Measurements from ENCODE around the gene MAD2L2.

MAD2L2 gene

GRCh38 chr1:11697188-11697892, 16.4 kb upstream of the MAD2L2 start:
- H3K27me3 ChIP-seq (ENCODE audit: insufficient read depth, low read length, poor library complexity, severe bottlenecking), result no peaks in the 10 kb centered on the region
- TF ChIP-seq CTCF (conservative IDR thresholded peaks at IDR 0.05; ENCODE audit: low read length) (no peak), EZH2phosphoT487 (IDR thresholded peaks at IDR 0.05; ENCODE audit: borderline replicate concordance) (no peak)
- no peak overlapping the region for H3K9ac ChIP-seq (ENCODE audit: low read depth, low read length, poor library complexity, severe bottlenecking)
- H3F3A ChIP-seq (ENCODE audit: low read depth), result no peaks in the 10 kb centered on the region; the same call in 1 of the 2 replicates
- H3K9me3 ChIP-seq (ENCODE audit: insufficient read depth, low read depth, low read length), result no peaks in the 10 kb centered on the region
- no peaks in the 10 kb centered on the region for H3K9me2 ChIP-seq (replicated peaks; ENCODE audit: low read depth, low read length)
- no peak overlapping the region for H2AFZ ChIP-seq (ENCODE audit: low read length)
- no peak overlapping the region for H3K4me3 ChIP-seq (ENCODE audit: low read length, poor library complexity, severe bottlenecking)
- H3K4me1 ChIP-seq (ENCODE audit: insufficient read depth, low read length, poor library complexity, severe bottlenecking), result peaks cover 34% of the 10 kb centered on the region
- no peaks in the 10 kb centered on the region for H3K36me3 ChIP-seq (ENCODE audit: insufficient read depth, low read length)
- no peak overlapping the region for H3K4me2 ChIP-seq (ENCODE audit: low read depth, low read length, poor library complexity, severe bottlenecking)
- no peaks in the 10 kb centered on the region for H4K20me1 ChIP-seq (ENCODE audit: insufficient read depth, low read length, poor library complexity, severe bottlenecking)
- peaks cover 19% of the 10 kb centered on the region; the same call in 1 of the 2 replicates for H3K79me2 ChIP-seq (ENCODE audit: insufficient read depth, low read length)

GRCh38 chr1:11695861-11696260, 14.9 kb upstream of the MAD2L2 start:
- H3K4me1 ChIP-seq (ENCODE audit: insufficient read depth, low read length, poor library complexity, severe bottlenecking), result peaks cover 39% of the 10 kb centered on the region

GRCh38 chr1:11693917-11694316, 13.0 kb upstream of the MAD2L2 start:
- no peaks in the 10 kb centered on the region for H4K20me1 ChIP-seq (ENCODE audit: insufficient read depth, low read length, poor library complexity, severe bottlenecking)
- TF ChIP-seq CTCF (conservative IDR thresholded peaks at IDR 0.05; ENCODE audit: low read length) (no peak), EZH2phosphoT487 (IDR thresholded peaks at IDR 0.05; ENCODE audit: borderline replicate concordance) (no peak)
- no peaks in the 10 kb centered on the region for H3K27me3 ChIP-seq (ENCODE audit: insufficient read depth, low read length, poor library complexity, severe bottlenecking)
- H3K79me2 ChIP-seq (ENCODE audit: insufficient read depth, low read length), result peaks cover 47% of the 10 kb centered on the region
- no peaks in the 10 kb centered on the region for H3K9me3 ChIP-seq (ENCODE audit: insufficient read depth, low read depth, low read length)
- peak overlapping the region; percentile 97 for H3K9ac ChIP-seq (ENCODE audit: low read depth, low read length, poor library complexity, severe bottlenecking)
- no peaks in the 10 kb centered on the region for H3K9me2 ChIP-seq (replicated peaks; ENCODE audit: low read depth, low read length)
- H3F3A ChIP-seq (ENCODE audit: low read depth), result no peaks in the 10 kb centered on the region; the same call in 1 of the 2 replicates
- H3K4me3 ChIP-seq (ENCODE audit: low read length, poor library complexity, severe bottlenecking), result peak overlapping the region; percentile 77
- H3K36me3 ChIP-seq (ENCODE audit: insufficient read depth, low read length), result no peaks in the 10 kb centered on the region
- H2AFZ ChIP-seq (ENCODE audit: low read length), result no peak overlapping the region
- peak overlapping the region; percentile 79 for H3K4me2 ChIP-seq (ENCODE audit: low read depth, low read length, poor library complexity, severe bottlenecking)
- H3K4me1 ChIP-seq (ENCODE audit: insufficient read depth, low read length, poor library complexity, severe bottlenecking), result peaks cover 55% of the 10 kb centered on the region

More at GRCh38 chr1:11695861-11696260, 14.9 kb upstream of the MAD2L2 start:
- H4K20me1 ChIP-seq (ENCODE audit: insufficient read depth, low read length, poor library complexity, severe bottlenecking), result no peaks in the 10 kb centered on the region
- no peak overlapping the region for H3K9ac ChIP-seq (ENCODE audit: low read depth, low read length, poor library complexity, severe bottlenecking)
- no peak for TF ChIP-seq CTCF (conservative IDR thresholded peaks at IDR 0.05; ENCODE audit: low read length)
- no peak for TF ChIP-seq EZH2phosphoT487 (IDR thresholded peaks at IDR 0.05; ENCODE audit: borderline replicate concordance)
- H2AFZ ChIP-seq (ENCODE audit: low read length), result no peak overlapping the region
- peaks cover 27% of the 10 kb centered on the region; the same call in 1 of the 2 replicates for H3K79me2 ChIP-seq (ENCODE audit: insufficient read depth, low read length)
- H3K4me3 ChIP-seq (ENCODE audit: low read length, poor library complexity, severe bottlenecking), result no peak overlapping the region
- H3K9me2 ChIP-seq (replicated peaks; ENCODE audit: low read depth, low read length), result no peaks in the 10 kb centered on the region
- H3K9me3 ChIP-seq (ENCODE audit: insufficient read depth, low read depth, low read length), result no peaks in the 10 kb centered on the region
- H3K4me2 ChIP-seq (ENCODE audit: low read depth, low read length, poor library complexity, severe bottlenecking), result no peak overlapping the region
- H3K27me3 ChIP-seq (ENCODE audit: insufficient read depth, low read length, poor library complexity, severe bottlenecking), result no peaks in the 10 kb centered on the region
- H3K36me3 ChIP-seq (ENCODE audit: insufficient read depth, low read length), result no peaks in the 10 kb centered on the region
- H3F3A ChIP-seq (ENCODE audit: low read depth), result no peaks in the 10 kb centered on the region; the same call in 1 of the 2 replicates
